Measurements from ENCODE around the gene GOLGA6L7.
"Not testable (repeated sequence)": the region's sequence is repeated elsewhere in the genome, so short reads cannot be mapped to it uniquely, and the experiment has no call there.

Gene GOLGA6L7

GRCh38 chr15:28798234-28798633 lies 50.2 kb downstream of the GOLGA6L7 start:
- H3K27me3 ChIP-seq (replicated peaks; ENCODE audit: insufficient read depth, low read length); H2AFZ ChIP-seq (ENCODE audit: low read length); DNase-seq; H3K4me3 ChIP-seq (ENCODE audit: low read length); H3K36me3 ChIP-seq (replicated peaks; ENCODE audit: insufficient read depth, low read length); H4K20me1 ChIP-seq (ENCODE audit: insufficient read depth, low read length); H3K9me3 ChIP-seq (replicated peaks; ENCODE audit: insufficient read depth, low read length); H3K9ac ChIP-seq (ENCODE audit: low read length); H3K27ac ChIP-seq (ENCODE audit: low read length); H3K4me2 ChIP-seq (ENCODE audit: low read depth, low read length); H3K4me1 ChIP-seq (ENCODE audit: low read length); H3F3A ChIP-seq (ENCODE audit: insufficient read depth, low read length); H3K9me2 ChIP-seq (replicated peaks; ENCODE audit: insufficient read depth, low read length); H3K79me2 ChIP-seq (ENCODE audit: low read length): not testable (repeated sequence)

DNA sequence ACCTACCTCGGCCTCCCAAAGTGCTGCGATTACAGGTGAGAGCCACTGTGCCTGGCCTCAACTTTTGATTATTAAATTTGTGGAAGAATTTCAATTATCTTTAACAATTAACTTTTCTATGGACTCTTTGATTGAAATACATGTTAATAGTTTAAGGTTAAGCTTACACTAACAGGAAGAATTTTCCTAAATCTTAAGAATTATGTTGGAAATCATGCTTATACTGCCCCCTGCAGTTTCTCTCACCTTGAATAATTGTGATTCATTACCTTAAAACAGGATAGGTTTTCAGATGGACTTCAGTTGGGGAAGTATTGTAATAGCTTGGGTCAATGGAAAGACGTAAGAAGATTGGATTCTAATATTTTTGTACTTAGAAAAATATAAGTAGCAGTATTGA lies 54.2 kb downstream of the GOLGA6L7 start:
- not testable (repeated sequence) for H3K27ac ChIP-seq (ENCODE audit: low read length); H3K4me1 ChIP-seq (ENCODE audit: low read length); H4K20me1 ChIP-seq (ENCODE audit: insufficient read depth, low read length); H3K4me3 ChIP-seq (ENCODE audit: low read length); H3K9me3 ChIP-seq (replicated peaks; ENCODE audit: insufficient read depth, low read length); H3K79me2 ChIP-seq (ENCODE audit: low read length); H3K4me2 ChIP-seq (ENCODE audit: low read depth, low read length); H3K9me2 ChIP-seq (replicated peaks; ENCODE audit: insufficient read depth, low read length); H3K9ac ChIP-seq (ENCODE audit: low read length); DNase-seq; H2AFZ ChIP-seq (ENCODE audit: low read length); H3K36me3 ChIP-seq (replicated peaks; ENCODE audit: insufficient read depth, low read length); H3F3A ChIP-seq (ENCODE audit: insufficient read depth, low read length); H3K27me3 ChIP-seq (replicated peaks; ENCODE audit: insufficient read depth, low read length)

Measured in MM.1S (cell line).